ENCODE data around the gene CNOT11.
A peak's percentile ranks its signal among the peaks of the same experiment; 100 is the strongest.
"Not testable (repeated sequence)": the region's sequence is repeated elsewhere in the genome, so short reads cannot be mapped to it uniquely, and the experiment has no call there.

The CNOT11 gene

DNA sequence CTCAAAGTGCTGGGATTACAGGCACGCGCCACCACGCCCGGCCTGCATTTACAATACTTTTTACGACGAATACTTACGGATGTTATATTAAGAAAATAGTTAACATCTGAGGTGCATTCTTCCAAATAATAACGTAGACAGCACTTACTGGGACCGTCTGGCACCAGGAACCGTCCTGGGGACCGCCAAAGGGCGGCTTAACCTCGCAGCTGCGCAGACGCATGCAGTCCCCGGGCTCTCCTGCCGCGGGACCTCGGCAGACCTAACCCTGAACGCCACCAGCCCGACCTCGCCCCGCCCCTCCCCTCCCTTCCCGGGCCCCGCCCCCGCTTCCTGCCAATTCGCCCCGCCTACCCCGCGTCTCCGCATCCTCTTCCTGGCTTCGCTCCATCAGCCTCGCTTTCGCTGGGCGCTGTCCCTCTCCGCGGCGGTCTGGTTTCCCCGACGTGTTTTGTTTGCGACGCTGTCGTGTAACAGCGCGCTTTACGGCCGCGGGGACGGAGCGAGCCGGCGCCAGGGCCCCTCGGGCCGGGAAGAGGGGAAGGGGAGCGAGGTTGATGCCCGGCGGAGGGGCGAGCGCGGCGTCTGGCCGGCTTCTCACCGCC, at the start of gene CNOT11:
Gene CNOT11 (plus strand): TSS at position 479 of the 605 bp plus-strand sequence. CDS start 79 bp downstream, at position 558.
- DNase-seq (ENCODE audit: low read depth in 3 of 3, low spot score in 1 of 3): peak; percentile 97 to 99 (median 99)

DNA sequence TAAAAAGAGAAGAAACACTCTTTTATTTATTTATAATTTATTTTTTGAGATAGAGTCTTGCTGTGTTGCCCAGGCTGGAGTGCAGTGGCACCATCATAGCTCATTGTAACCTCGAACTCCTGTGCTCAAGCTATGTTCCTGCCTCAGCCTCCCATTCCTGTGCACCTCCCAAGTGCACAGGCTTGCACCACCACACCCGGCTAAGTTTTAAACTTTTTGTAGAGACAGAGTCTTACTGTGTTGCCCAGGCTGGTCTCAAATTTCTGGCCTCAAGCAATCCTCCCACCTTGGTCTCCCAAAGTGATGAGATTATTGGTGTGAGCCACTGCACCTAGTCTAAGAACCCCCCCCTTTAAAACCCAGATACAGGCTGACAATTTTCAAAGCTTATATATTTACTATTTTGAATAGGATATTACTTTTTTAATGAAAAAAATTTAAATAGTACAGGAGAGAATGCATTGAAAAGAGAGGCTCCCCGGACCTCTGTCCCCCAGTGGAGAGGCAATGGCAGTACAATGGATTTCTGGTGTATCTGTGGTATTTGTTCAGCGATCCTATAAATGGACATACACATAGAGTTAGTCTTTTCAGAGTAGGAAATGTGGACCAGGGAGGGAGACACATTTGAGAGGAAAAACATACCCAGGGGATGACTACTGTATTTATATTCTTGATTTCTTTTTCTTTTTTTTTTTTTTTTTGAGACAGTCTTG, 48.1 kb upstream of the CNOT11 start:
- DNase-seq (ENCODE audit: low read depth in 3 of 3, low spot score in 1 of 3): no peak

DNA sequence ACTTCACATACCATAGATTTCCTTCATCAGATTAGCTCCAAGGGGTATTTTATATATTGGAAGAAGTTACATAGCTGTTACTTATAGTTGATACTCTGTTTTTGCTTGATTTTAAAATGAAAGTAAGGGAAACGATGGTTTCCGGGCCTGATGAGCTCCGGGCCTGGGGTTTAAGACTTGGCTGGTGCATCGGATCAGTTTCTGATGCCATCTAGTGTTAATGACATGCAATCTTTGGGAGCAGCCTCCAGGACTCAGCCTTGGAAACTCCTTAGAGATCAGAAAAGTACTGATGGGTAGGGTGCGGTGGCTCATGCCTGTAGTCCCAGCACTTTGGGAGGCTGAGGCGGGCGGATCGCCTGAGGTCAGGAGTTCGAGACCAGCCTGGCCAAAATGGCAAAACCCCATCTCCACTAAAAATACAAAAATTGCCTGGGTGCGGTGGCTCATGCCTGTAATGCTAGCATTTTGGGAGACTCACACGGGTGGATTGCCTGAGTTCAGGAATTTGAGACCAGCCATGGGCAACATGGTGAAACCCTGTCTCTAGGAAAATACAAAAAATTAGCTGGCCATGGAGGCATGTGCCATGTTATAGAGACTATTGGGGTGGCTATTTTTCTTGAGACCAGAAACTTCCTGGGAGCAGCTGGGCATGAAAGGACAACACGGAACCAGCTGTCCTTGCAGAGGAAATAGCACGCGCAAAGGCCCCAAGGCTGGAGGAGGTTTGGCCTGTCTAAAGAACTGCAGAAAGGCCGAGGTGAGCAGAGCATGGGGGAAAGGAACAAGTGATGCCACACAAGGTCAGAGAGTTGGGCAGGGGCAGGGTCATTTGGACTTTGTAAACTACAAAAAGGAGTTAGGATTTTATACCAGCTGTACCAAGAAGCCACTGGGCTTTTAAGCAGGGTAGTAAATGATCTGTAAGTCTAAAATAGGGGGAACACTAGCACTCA, 46.9 kb upstream of the CNOT11 start:
- peak in 1 of 3 donors; percentile 6 for DNase-seq (ENCODE audit: low read depth in 3 of 3, low spot score in 1 of 3)

DNA sequence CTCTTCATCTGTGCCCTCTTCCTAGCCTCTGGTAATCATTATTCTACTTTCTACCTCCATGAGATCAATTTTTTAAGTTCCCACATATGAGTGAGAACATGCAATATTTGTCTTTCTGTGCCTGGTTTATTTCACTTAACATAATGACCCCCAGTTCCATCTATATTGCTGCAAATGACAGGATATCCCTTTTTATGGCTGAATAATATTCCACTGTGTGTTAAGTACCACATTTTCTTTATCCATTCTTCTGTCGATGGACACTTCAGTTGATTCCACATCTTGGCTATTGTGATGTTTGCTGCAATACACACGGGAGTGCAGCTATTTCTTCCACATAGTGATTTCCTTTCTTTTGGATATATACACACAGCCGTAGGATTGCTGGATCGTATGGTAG, 43.9 kb upstream of the CNOT11 start:
- DNase-seq (ENCODE audit: low read depth in 3 of 3, low spot score in 1 of 3): no peak

DNA sequence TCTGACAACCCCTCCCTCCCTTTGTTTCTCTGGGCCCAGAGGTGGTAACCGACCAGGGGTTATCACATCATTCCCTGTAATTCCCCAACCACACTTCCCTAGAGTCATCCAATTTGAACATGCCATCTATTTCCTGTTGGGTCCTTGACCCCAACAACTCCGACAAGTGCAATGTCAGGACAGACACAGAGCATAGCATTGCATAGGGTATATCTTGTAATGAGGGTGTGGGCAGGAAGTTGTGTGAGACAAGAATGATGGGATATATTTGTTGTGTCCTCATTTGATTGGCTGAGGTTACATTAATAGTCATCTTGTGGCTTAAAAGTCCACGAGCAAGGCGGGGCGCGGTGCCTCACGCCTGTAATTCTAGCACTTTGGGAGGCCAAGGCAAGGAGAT, 33.4 kb upstream of the CNOT11 start:
- no peak for DNase-seq (ENCODE audit: low read depth in 3 of 3, low spot score in 1 of 3)

DNA sequence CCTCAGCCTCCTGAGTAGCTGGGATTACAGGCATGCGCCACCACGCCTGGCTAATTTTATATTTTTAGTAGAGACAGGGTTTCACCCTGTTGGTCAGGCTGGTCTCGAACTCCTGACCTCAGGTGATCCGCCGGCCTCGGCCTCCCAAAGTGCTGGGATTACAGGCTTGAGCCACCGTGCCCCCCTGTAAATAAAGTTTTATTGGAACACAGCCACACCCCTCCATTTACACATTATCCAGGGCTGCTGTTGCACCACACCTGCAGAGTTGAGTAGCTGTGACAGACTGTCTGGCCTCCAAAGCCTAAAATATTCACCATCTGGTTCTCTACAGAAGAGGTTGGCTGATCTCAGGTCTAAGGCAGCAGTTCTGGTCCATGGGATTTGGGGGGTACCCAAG, 32.6 kb upstream of the CNOT11 start:
- DNase-seq (ENCODE audit: low read depth in 3 of 3, low spot score in 1 of 3): not testable (repeated sequence)

DNA sequence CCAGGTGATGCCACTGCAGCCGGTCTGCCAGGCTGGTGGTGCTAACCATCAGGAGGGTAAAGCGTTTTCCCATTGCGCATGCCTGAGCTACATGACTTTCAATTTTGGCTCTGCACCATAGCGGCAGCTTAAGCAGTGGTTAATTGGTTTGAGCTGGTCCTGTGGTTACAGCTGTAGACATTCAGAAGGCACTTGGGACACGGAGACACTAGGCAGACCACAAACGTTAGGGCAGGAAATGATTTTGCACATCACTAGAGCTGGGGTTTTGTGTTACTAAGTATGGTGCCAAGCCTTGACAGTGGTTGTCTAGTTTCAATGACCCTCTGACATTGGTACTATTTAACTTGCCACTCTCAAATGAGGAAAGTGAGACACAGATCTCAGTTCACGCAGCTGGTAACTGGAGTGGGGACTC, 28.9 kb upstream of the CNOT11 start:
- peak in 1 of 3 donors; percentile 8 for DNase-seq (ENCODE audit: low read depth in 3 of 3, low spot score in 1 of 3)

DNA sequence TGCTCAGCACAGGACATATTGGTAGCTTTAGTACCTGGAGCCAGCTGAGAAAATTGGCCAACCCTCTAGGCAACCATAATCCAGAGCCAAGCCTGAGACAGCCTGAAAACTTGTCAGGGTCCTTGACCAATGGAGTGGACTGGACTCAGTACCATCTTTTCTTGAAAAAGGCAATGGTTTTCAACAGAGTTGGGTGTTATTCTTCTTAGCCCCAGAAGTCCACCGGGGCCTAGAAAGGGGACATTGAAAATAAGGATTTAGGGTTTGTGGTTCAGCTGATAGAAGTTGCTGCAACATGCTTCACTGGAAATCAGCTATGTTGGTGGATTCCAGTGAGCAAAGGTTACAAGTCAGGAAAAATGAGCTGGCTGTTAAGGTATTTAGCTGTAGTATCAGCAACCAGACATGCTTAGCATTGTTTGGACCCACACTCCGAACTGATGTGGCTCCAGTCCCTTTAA, 22.1 kb upstream of the CNOT11 start:
- DNase-seq (ENCODE audit: low read depth in 3 of 3, low spot score in 1 of 3): no peak

DNA sequence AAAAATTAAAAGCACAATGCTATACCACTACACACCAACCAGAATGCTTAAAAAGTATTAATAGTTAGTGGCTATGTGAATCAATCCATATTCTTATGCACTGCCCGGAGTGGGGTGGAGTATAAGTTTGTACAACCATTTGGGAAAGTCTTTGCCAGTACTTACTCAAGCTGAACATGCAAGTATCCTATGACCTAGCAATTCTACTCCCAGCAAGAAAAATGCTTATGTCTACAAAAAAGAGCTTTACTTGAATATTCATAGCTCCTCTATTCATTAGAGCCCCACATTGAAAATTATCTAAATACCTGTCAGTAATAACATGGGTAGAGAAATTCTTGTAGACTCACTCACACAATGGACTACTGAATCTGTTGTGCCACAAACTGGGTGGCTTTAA, 21.4 kb upstream of the CNOT11 start:
- no peak for DNase-seq (ENCODE audit: low read depth in 3 of 3, low spot score in 1 of 3)

DNA sequence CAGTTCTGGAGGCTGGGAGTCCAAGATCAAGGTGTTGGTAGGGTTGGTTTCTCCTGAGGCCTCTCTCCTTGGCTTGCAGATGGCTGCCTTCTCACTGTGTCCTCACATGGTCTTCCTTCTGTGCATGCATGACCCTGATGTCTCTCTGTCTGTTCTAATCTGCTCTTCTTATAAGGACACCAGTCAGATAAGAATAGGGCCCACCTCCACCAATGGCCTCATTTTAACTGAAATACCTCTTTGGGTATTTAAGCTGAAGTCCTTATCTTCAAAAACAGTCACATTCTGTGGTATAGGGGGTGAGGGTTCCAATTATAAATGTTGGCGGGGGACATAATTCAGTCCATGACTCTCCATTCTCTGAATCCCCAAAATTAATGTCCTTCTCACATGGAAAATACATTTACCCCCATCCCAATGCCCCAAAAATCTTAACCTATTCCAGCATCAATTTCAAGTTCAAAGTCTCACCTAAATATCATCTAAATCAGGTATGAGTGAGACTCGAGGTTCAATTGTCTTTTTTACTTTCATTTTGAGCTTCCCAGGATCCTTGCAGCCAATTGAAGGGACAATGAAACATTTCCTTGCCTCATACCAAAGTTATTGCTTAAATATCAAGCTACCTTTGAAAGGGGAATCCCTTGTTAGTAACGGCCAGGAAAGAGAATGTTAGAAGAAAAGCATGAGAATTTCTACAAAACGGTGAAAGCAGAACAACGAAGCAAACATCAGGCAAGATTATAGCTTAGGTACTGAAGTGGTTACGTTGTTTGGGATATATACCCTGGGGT, 20.6 kb upstream of the CNOT11 start:
- no peak for DNase-seq (ENCODE audit: low read depth in 3 of 3, low spot score in 1 of 3)

DNA sequence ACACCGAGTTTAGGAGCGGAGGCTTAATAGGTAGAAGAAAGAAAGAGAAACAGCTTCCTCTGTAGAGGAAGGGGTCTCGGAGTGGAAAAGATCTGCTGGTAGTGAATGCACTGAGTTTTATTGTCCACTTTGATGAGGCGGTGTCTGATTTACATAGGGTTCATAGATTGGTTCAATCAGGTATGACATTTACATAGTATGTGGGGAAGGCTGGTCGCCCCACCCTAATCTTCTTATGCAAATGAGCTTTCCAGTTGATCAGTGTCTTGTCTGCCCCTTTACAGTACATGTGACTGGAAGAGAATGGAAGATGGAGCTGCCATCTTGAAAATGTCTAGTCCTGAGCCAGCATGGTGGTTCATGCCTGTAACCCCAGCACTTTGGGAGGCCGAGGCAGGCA, 19.9 kb upstream of the CNOT11 start:
- DNase-seq (ENCODE audit: low read depth in 3 of 3, low spot score in 1 of 3): no peak

DNA sequence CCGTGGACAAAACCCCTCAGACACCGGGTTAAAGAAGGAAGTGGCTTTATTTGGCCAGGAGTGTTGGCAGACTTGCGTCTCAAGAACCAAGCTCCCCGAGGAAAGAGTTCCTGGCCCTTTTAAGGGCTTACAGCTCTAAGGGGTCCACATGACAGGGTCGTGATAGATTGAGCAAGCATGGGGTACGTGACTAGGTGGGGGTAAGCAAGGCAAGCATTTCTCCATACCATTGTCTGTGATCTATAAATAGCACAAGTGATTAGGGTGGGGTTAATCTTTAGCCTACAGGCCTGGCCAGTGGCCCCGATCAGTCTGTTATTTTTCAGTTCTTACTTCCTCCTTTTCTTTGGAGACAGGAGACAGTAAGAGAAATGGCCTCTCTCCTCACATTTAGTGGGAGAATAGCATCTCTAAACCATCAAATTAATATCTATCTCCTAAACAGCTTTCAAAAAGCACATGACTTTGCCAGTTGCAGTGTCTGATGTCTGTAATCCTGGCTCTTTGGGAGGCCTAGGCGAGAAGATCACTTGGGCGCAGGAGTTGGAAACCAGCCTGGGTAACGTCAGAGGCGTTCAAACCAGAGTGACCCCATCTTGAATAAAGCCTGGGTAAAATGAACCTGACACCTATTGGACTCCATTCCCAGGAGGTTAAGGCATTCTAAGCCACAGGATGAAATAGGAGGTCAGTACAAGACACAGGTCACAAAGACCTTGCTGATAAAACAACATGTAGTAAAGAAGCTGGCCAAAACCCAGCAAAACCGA, 18.3 kb upstream of the CNOT11 start:
- DNase-seq (ENCODE audit: low read depth in 3 of 3, low spot score in 1 of 3): no peak

DNA sequence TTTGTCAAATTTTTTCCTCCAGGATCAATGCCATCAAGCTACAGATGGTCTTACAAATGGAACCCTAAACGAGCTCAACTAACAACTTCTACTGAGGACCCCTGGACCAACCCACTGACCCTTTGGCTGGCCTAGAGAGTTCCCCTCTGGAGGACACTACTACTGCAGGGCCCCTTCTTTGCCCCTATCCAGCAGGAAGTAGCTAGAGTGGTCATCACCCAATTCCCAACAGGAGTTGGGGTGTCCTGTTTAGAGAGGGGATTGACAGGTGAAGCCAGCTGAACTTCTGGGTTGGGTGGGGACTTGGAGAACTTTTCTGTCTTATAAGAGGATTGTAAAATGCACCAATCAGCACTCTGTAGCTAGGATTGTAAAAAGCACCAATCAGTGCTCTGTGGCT, 16.7 kb upstream of the CNOT11 start:
- not testable (repeated sequence) for DNase-seq (ENCODE audit: low read depth in 3 of 3, low spot score in 1 of 3)

DNA sequence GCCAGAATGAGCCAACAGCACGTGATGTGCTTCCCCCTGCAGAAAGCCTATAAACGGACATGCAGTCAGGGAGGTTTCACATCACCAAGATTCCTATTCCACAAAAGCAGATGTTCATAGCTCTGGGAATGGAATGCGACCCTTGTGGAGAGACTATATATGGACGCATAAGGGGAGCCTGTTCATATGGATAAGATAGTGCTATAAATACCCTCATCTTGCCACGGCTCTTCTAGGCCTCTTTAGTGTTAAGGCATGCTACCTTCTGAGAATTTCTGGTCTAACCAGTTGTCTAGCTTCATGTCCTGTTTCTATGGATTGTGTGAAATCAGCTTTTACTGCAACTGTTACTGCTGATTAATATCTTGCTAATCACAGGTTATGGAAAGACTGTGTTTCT, 14.7 kb upstream of the CNOT11 start:
- not testable (repeated sequence) for DNase-seq (ENCODE audit: low read depth in 3 of 3, low spot score in 1 of 3)

DNA sequence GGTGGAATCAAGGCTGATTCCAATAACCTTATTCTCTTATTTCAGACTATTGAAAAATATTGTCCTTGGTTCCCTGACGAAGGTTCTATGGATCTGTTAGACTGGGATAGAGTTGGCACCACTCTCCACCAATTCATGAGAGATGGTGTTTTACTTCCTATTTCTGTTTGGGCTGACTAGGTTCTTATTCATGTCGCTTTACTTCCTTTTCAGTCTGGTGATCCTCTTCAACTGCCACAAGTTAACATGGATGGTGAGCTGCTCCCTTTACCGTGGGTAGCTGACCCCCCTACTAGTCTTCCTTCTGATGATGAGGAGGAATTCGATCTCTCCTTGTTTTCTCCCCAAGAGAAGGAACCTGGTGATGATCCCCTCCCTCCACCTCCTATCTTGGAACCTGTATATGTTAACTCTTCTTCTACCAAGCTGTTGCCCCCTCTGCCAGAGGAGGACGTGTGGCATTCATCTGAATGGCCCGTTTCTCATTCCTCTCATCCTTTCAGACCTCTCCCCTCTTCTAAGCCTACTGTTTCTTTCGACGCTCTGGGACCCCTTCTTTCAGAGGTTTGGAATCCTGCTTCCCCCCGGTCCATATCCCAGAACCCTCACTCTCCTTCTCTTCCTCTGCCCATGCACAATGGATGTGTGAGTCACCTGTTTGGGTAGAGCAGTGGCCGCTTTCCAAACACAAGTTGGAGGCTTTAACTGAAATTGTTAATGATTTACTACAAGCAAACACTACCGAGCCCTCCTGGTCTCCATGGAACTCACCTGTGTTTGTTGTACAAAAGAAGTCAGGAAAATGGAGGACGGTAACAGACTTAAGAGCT, 13.5 kb upstream of the CNOT11 start:
- no peak for DNase-seq (ENCODE audit: low read depth in 3 of 3, low spot score in 1 of 3)

DNA sequence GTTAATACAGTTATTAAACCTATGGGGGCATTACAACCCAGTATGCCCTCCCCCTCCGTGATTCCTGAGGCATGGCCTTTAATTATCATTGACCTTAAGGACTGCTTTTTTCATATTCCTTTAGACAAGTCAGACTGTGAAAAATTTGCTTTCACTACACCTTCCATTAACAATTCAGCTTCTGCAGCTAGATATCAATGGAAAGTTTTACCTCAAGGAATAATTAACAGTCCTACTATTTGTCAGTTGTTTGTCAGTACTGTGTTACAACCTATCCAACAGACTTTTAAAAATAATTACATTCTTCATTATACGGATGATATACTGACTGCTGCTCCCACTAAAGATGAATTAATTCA, 12.9 kb upstream of the CNOT11 start:
- not testable (repeated sequence) for DNase-seq (ENCODE audit: low read depth in 3 of 3, low spot score in 1 of 3)

DNA sequence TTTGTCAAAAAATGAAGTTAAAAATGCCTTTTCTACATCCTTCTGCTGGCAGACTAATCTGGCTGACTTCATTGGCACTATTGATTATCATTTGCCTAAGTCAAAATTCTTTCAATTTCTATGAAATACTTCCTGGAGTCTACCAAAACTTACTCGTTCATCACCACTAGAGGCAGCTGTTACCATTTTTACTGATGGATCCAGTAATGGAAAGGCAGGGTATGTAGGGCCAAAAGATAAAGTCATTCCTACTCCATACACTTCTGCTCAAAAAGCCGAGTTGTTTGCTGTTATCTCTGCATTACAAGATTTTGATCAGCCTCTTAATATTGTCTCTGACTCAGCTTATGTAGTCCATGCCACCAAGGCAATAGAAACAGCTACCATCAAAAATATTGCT, 12.0 kb upstream of the CNOT11 start:
- not testable (repeated sequence) for DNase-seq (ENCODE audit: low read depth in 3 of 3, low spot score in 1 of 3)

DNA sequence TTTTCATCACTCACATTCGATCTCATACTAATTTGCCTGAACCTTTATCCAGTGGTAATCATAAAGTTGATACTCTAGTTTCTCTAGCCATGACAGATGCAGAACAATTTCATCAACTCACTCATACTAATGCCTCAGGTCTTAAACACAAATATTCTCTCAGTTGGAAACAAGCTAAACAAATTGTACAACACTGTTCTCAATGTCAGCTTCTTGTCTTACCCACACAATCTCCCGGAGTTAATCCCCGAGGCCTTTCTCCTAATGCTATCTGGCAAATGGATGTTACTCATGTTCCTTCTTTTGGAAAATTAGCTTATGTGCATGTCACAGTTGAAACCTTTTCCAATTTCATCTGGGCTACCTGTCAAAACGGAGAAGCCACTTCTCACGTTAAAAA, 11.5 kb upstream of the CNOT11 start:
- DNase-seq (ENCODE audit: low read depth in 3 of 3, low spot score in 1 of 3): no peak

DNA sequence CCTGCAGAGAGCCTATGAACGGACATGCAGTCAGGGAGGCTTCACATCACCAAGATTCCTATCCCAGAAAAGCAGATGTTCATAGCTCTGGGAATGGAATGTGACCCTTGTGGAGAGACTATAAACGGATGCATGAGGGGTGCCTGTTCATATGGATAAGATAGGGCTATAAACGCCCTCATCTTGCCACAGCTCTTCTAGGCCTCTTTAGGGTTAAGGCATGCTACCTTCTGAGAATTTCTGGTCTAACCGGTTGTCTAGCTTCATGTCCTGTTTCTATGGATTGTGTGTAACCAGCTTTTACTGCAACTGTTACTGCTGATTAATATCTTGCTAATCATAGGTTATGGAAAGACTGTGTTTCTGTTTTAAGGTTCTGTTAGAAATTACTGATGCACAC, 8.3 kb upstream of the CNOT11 start:
- DNase-seq (ENCODE audit: low read depth in 3 of 3, low spot score in 1 of 3): not testable (repeated sequence)
